ENCODE data around the gene PCYT1B. TPM values are rescaled to one million over a fixed set of nuclear protein-coding genes. Genes with fewer than 3 reads are reported as not detected.
"Not testable (repeated sequence)": the region's sequence is repeated elsewhere in the genome, so short reads cannot be mapped to it uniquely, and the experiment has no call there.

Gene PCYT1B
- total and polyA plus RNA-seq, 9 donors, result 1.4 to 3.1 (median 2.0) TPM

- H3K27ac ChIP-seq (ENCODE audit: low read length), result peak overlapping the region; percentile 89
- peak overlapping the region; percentile 40 for H3K4me3 ChIP-seq (ENCODE audit: low read length)
- H3K4me1 ChIP-seq (ENCODE audit: control insufficient read depth, insufficient read depth, low read length), result peaks cover 10% of the 10 kb centered on the region
- H3K27me3 ChIP-seq (ENCODE audit: control insufficient read depth, insufficient read depth, low read length), result peaks cover 31% of the 10 kb centered on the region
- H3K36me3 ChIP-seq (ENCODE audit: control insufficient read depth, insufficient read depth, low read length), result no peaks in the 10 kb centered on the region
- 13% methylated on average over 5 of the region's 13 CpGs for WGBS (ENCODE audit: insufficient coverage)
- no peaks in the 10 kb centered on the region for H3K9me3 ChIP-seq (replicated peaks; ENCODE audit: control insufficient read depth, low read depth, low read length)
- DNase-seq, result peak; percentile 71
These were observed 383 bp downstream of the PCYT1B start for GRCh38 chrX:24646745-24647182.

- no peak for DNase-seq
- peaks cover 31% of the 10 kb centered on the region for H3K27me3 ChIP-seq (ENCODE audit: control insufficient read depth, insufficient read depth, low read length)
- no peaks in the 10 kb centered on the region for H3K36me3 ChIP-seq (ENCODE audit: control insufficient read depth, insufficient read depth, low read length)
- H3K9me3 ChIP-seq (replicated peaks; ENCODE audit: control insufficient read depth, low read depth, low read length), result no peaks in the 10 kb centered on the region
- H3K4me3 ChIP-seq (ENCODE audit: low read length), result no peak overlapping the region
- no peak overlapping the region for H3K27ac ChIP-seq (ENCODE audit: low read length)
- peaks cover 10% of the 10 kb centered on the region for H3K4me1 ChIP-seq (ENCODE audit: control insufficient read depth, insufficient read depth, low read length)
- WGBS (ENCODE audit: insufficient coverage), result no CpG with 5 or more reads among the region's 10 CpGs
These were observed 1.1 kb downstream of the PCYT1B start for GRCh38 chrX:24646006-24646405.

- Histone ChIP-seq H3K27ac (ENCODE audit: low read length) (no peak overlapping the region), H3K27me3 (ENCODE audit: control insufficient read depth, insufficient read depth, low read length) (peaks cover 27% of the 10 kb centered on the region), H3K9me3 (replicated peaks; ENCODE audit: control insufficient read depth, low read depth, low read length) (no peaks in the 10 kb centered on the region), H3K36me3 (ENCODE audit: control insufficient read depth, insufficient read depth, low read length) (no peaks in the 10 kb centered on the region), H3K4me3 (ENCODE audit: low read length) (no peak overlapping the region), H3K4me1 (ENCODE audit: control insufficient read depth, insufficient read depth, low read length) (peaks cover 10% of the 10 kb centered on the region)
- DNase-seq, result no peak
These were observed 4.0 kb downstream of the PCYT1B start for GRCh38 chrX:24643116-24643515.

GRCh38 chrX:24629701-24630100 lies 17.4 kb downstream of the PCYT1B start:
- no peak overlapping the region for H3K27ac ChIP-seq (ENCODE audit: low read length)
- no peaks in the 10 kb centered on the region for H3K9me3 ChIP-seq (replicated peaks; ENCODE audit: control insufficient read depth, low read depth, low read length)
- H3K36me3 ChIP-seq (ENCODE audit: control insufficient read depth, insufficient read depth, low read length), result no peaks in the 10 kb centered on the region
- peaks cover 8% of the 10 kb centered on the region for H3K27me3 ChIP-seq (ENCODE audit: control insufficient read depth, insufficient read depth, low read length)
- no CpG with 5 or more reads among the region's 1 CpG for WGBS (ENCODE audit: insufficient coverage)
- H3K4me3 ChIP-seq (ENCODE audit: low read length), result no peak overlapping the region
- H3K4me1 ChIP-seq (ENCODE audit: control insufficient read depth, insufficient read depth, low read length), result no peaks in the 10 kb centered on the region
- DNase-seq, result no peak

GRCh38 chrX:24619647-24620046 lies 27.5 kb downstream of the PCYT1B start:
- peak; percentile 44 for DNase-seq
- WGBS (ENCODE audit: insufficient coverage), result 40% methylated on average over 4 of the region's 5 CpGs
- Histone ChIP-seq H3K27ac (ENCODE audit: low read length) (no peak overlapping the region), H3K27me3 (ENCODE audit: control insufficient read depth, insufficient read depth, low read length) (peaks cover 10% of the 10 kb centered on the region), H3K4me3 (ENCODE audit: low read length) (no peak overlapping the region), H3K4me1 (ENCODE audit: control insufficient read depth, insufficient read depth, low read length) (no peaks in the 10 kb centered on the region), H3K9me3 (replicated peaks; ENCODE audit: control insufficient read depth, low read depth, low read length) (no peaks in the 10 kb centered on the region), H3K36me3 (ENCODE audit: control insufficient read depth, insufficient read depth, low read length) (no peaks in the 10 kb centered on the region)

GRCh38 chrX:24610516-24610915 lies 36.6 kb downstream of the PCYT1B start:
- DNase-seq, result peak; percentile 5
- WGBS (ENCODE audit: insufficient coverage), result no CpG with 5 or more reads among the region's 1 CpG
- H3K27ac ChIP-seq (ENCODE audit: low read length), result no peak overlapping the region
- H3K36me3 ChIP-seq (ENCODE audit: control insufficient read depth, insufficient read depth, low read length), result no peaks in the 10 kb centered on the region
- H3K27me3 ChIP-seq (ENCODE audit: control insufficient read depth, insufficient read depth, low read length), result peaks cover 17% of the 10 kb centered on the region
- H3K4me3 ChIP-seq (ENCODE audit: low read length), result no peak overlapping the region
- no peaks in the 10 kb centered on the region for H3K4me1 ChIP-seq (ENCODE audit: control insufficient read depth, insufficient read depth, low read length)
- no peaks in the 10 kb centered on the region for H3K9me3 ChIP-seq (replicated peaks; ENCODE audit: control insufficient read depth, low read depth, low read length)

- no CpG with 5 or more reads among the region's 4 CpGs for WGBS (ENCODE audit: insufficient coverage)
- H3K4me1 ChIP-seq (ENCODE audit: control insufficient read depth, insufficient read depth, low read length), result no peaks in the 10 kb centered on the region
These were observed 39.5 kb downstream of the PCYT1B start for GRCh38 chrX:24607616-24608015.

GRCh38 chrX:24605941-24606340 lies 41.2 kb downstream of the PCYT1B start:
- peaks cover 12% of the 10 kb centered on the region for H3K27me3 ChIP-seq (ENCODE audit: control insufficient read depth, insufficient read depth, low read length)
- H3K9me3 ChIP-seq (replicated peaks; ENCODE audit: control insufficient read depth, low read depth, low read length); DNase-seq; H3K4me3 ChIP-seq (ENCODE audit: low read length); H3K36me3 ChIP-seq (ENCODE audit: control insufficient read depth, insufficient read depth, low read length); H3K27ac ChIP-seq (ENCODE audit: low read length); H3K4me1 ChIP-seq (ENCODE audit: control insufficient read depth, insufficient read depth, low read length): not testable (repeated sequence)
- 70% methylated on average over 1 of the region's 3 CpGs for WGBS (ENCODE audit: insufficient coverage)

More at GRCh38 chrX:24607616-24608015, 39.5 kb downstream of the PCYT1B start:
- no peaks in the 10 kb centered on the region for H3K36me3 ChIP-seq (ENCODE audit: control insufficient read depth, insufficient read depth, low read length)
- H3K4me3 ChIP-seq (ENCODE audit: low read length), result no peak overlapping the region
- no peaks in the 10 kb centered on the region for H3K9me3 ChIP-seq (replicated peaks; ENCODE audit: control insufficient read depth, low read depth, low read length)
- peaks cover 16% of the 10 kb centered on the region for H3K27me3 ChIP-seq (ENCODE audit: control insufficient read depth, insufficient read depth, low read length)
- no peak for DNase-seq
- no peak overlapping the region for H3K27ac ChIP-seq (ENCODE audit: low read length)

- no peaks in the 10 kb centered on the region for H3K9me3 ChIP-seq (replicated peaks; ENCODE audit: control insufficient read depth, low read depth, low read length)
- DNase-seq, result no peak
- WGBS (ENCODE audit: insufficient coverage), result no CpG with 5 or more reads among the region's 1 CpG
- no peak overlapping the region for H3K4me3 ChIP-seq (ENCODE audit: low read length)
- H3K27ac ChIP-seq (ENCODE audit: low read length), result no peak overlapping the region
- H3K36me3 ChIP-seq (ENCODE audit: control insufficient read depth, insufficient read depth, low read length), result no peaks in the 10 kb centered on the region
- H3K4me1 ChIP-seq (ENCODE audit: control insufficient read depth, insufficient read depth, low read length), result no peaks in the 10 kb centered on the region
- peaks cover 11% of the 10 kb centered on the region for H3K27me3 ChIP-seq (ENCODE audit: control insufficient read depth, insufficient read depth, low read length)
These were observed 44.0 kb downstream of the PCYT1B start for GRCh38 chrX:24603191-24603590.

- Histone ChIP-seq H3K9me3 (replicated peaks; ENCODE audit: control insufficient read depth, low read depth, low read length) (no peaks in the 10 kb centered on the region), H3K27ac (ENCODE audit: low read length) (no peak overlapping the region), H3K4me3 (ENCODE audit: low read length) (no peak overlapping the region), H3K36me3 (ENCODE audit: control insufficient read depth, insufficient read depth, low read length) (no peaks in the 10 kb centered on the region), H3K4me1 (ENCODE audit: control insufficient read depth, insufficient read depth, low read length) (no peaks in the 10 kb centered on the region), H3K27me3 (ENCODE audit: control insufficient read depth, insufficient read depth, low read length) (peaks cover 8% of the 10 kb centered on the region)
- no CpG with 5 or more reads among the region's 4 CpGs for WGBS (ENCODE audit: insufficient coverage)
- DNase-seq, result no peak
These were observed 45.3 kb downstream of the PCYT1B start for GRCh38 chrX:24601858-24602257.

GRCh38 chrX:24594501-24594900 lies 52.6 kb downstream of the PCYT1B start:
- Histone ChIP-seq H3K36me3 (ENCODE audit: control insufficient read depth, insufficient read depth, low read length) (no peaks in the 10 kb centered on the region), H3K9me3 (replicated peaks; ENCODE audit: control insufficient read depth, low read depth, low read length) (no peaks in the 10 kb centered on the region), H3K27me3 (ENCODE audit: control insufficient read depth, insufficient read depth, low read length) (peaks cover 20% of the 10 kb centered on the region), H3K4me3 (ENCODE audit: low read length) (no peak overlapping the region), H3K27ac (ENCODE audit: low read length) (no peak overlapping the region), H3K4me1 (ENCODE audit: control insufficient read depth, insufficient read depth, low read length) (no peaks in the 10 kb centered on the region)
- no peak for DNase-seq
- WGBS (ENCODE audit: insufficient coverage), result 95% methylated on average over 3 of the region's 4 CpGs
